Lower leg skin (tissue), 3 donors: ENCODE data around the gene NKD1.

ENCODE experiments used
- POLR2A ChIP-seq, 2 donors: fragments of 450-650 bp; IDR thresholded peaks; one replicate each; pipeline ENCODE4 v1.6.1; 2016 to 2017; ENCODE audit warnings: antibody characterized with exemption in 2 of 2, mild to moderate bottlenecking in 1 of 2, moderate library complexity in 1 of 2
- TF ChIP-seq, protein P1 (sequence below), 3 donors: fragments of 450-650 bp; IDR thresholded peaks; one replicate each; pipeline ENCODE4 v1.5.1; 2016; ENCODE audit warnings: antibody characterized with exemption in 3 of 3, mild to moderate bottlenecking in 3 of 3, moderate library complexity in 2 of 3

DNA sequence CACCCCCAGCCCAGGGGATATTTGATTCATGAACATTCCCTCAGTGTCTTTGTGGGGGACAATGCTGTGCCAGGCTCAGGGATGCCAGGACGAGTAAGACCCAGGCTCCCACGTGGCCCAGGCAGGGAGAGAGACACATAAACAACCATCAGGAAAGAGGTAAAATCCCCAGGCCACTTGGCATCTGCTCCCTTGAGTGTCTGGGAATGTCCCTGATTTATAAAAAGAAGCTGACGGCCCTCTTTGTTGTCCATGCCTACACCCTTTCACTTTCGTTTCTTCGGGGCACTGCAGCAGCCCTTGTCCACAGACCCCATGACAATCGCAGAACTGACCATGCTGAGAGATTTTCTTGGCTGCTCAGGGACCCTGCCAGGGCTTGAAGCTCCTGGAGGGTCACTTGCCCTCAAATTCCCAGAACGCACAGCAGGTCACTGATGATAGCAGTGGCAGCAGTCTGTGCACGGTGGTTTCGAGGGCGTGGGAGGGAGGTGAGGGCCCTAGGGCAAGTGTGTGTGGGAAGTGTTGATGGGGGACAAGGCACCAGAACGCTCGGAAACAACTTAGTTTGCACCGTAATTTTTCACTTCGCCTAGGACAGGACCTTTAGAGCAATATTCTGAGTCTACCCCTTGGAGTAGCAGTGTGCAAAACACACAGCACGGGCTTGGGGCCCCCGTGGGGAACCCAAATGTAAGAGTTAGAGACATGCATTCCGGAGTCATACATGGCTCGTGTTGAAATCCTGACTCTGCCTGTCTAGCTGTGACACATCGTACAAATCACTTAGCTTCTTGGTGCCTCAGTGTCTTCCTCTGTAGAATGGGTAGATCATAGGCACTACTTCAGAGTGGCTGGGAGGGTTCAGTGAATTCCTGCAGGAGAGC is 149.9 kb downstream of the NKD1 start:
- TF ChIP-seq, protein P1, sequence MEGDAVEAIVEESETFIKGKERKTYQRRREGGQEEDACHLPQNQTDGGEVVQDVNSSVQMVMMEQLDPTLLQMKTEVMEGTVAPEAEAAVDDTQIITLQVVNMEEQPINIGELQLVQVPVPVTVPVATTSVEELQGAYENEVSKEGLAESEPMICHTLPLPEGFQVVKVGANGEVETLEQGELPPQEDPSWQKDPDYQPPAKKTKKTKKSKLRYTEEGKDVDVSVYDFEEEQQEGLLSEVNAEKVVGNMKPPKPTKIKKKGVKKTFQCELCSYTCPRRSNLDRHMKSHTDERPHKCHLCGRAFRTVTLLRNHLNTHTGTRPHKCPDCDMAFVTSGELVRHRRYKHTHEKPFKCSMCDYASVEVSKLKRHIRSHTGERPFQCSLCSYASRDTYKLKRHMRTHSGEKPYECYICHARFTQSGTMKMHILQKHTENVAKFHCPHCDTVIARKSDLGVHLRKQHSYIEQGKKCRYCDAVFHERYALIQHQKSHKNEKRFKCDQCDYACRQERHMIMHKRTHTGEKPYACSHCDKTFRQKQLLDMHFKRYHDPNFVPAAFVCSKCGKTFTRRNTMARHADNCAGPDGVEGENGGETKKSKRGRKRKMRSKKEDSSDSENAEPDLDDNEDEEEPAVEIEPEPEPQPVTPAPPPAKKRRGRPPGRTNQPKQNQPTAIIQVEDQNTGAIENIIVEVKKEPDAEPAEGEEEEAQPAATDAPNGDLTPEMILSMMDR (IDR thresholded peaks at IDR 0.05): no peak
- TF ChIP-seq POLR2A (IDR thresholded peaks at IDR 0.05): no peak
